Ascending aorta (tissue), 2 donors: ENCODE data around the gene HHAT. TPM values are rescaled to one million over a fixed set of nuclear protein-coding genes. Genes with fewer than 3 reads are reported as not detected.

Experiments used
- DNase-seq, 2 donors: peaks; one replicate each; pipeline ENCODE4 v3.0.0-alpha.2; 2019; ENCODE audit warnings: low spot score in 2 of 2
- H3K27ac ChIP-seq, 2 donors: fragments of 200-600 bp; sonication (generic); one replicate each; pipeline ENCODE4 v1.5.1; 2016 to 2017; ENCODE audit warnings: mild to moderate bottlenecking in 1 of 2
- H3K27me3 ChIP-seq: fragments of 200-600 bp; sonication (generic); one replicate; pipeline ENCODE4 v1.5.1; 2017
- H3K36me3 ChIP-seq, 2 donors: fragments of 200-600 bp; sonication (generic); one replicate each; pipeline ENCODE4 v1.5.1; 2016
- H3K4me1 ChIP-seq, 2 donors: fragments of 200-600 bp; sonication (generic); one replicate each; pipeline ENCODE4 v1.5.1; 2016 to 2017; ENCODE audit warnings: mild to moderate bottlenecking in 1 of 2
- H3K4me3 ChIP-seq, 2 donors: fragments of 200-600 bp; sonication (generic); one replicate each; pipeline ENCODE4 v1.5.1; 2016 to 2017; ENCODE audit warnings: mild to moderate bottlenecking in 1 of 2
- H3K9me3 ChIP-seq, 2 donors: fragments of 200-600 bp; sonication (generic); one replicate each; pipeline ENCODE4 v1.5.1; 2016
- CTCF ChIP-seq, 3 experiments: fragments of 200-600 bp in 2 of 3; fragments of 450-650 bp in 1 of 3; sonication (generic) in 2 of 3; IDR thresholded peaks; one replicate each; pipeline ENCODE4 v1.5.1; 2016 to 2019; ENCODE audit warnings: antibody characterized with exemption in 3 of 3, mild to moderate bottlenecking in 1 of 3, moderate library complexity in 1 of 3
- intact Hi-C: fragments of 100-400 bp; cut with DNase I; formaldehyde crosslinking; loops from one replicate; pipeline ENCODE4 v1.15.1; 2023
- total RNA-seq: library from RNA; depleted of rRNA; stranded (reverse); fragments of >200 nt; gene quantifications from one replicate; pipeline ENCODE4 v1.1.0, GENCODE V29; 2016

Gene HHAT
- total RNA-seq, 1 donor from 2014 or later: 1.2 TPM

GRCh38 chr1:210620867-210621488, 292.3 kb downstream of the HHAT start:
- intact Hi-C loops: no loop called here
- Histone ChIP-seq H3K27me3 (no peaks in the 10 kb centered on the region), H3K4me1 (no peaks in the 10 kb centered on the region), H3K36me3 (no peaks in the 10 kb centered on the region), H3K9me3 (no peaks in the 10 kb centered on the region), H3K27ac (no peak overlapping the region), H3K4me3 (no peak overlapping the region)
- TF ChIP-seq CTCF (IDR thresholded peaks at IDR 0.05): no peak
- no peak for DNase-seq

GRCh38 chr1:210621712-210622111, 293.0 kb downstream of the HHAT start:
- no peaks in the 10 kb centered on the region for H3K36me3 ChIP-seq
- H3K9me3 ChIP-seq: no peaks in the 10 kb centered on the region
- no peaks in the 10 kb centered on the region for H3K27me3 ChIP-seq
- no peak for TF ChIP-seq CTCF (IDR thresholded peaks at IDR 0.05)
- no peak overlapping the region for H3K27ac ChIP-seq
- intact Hi-C loops: no loop called here
- no peak overlapping the region for H3K4me3 ChIP-seq
- no peaks in the 10 kb centered on the region for H3K4me1 ChIP-seq
- no peak for DNase-seq

- no peaks in the 10 kb centered on the region for H3K27me3 ChIP-seq
- no peak for TF ChIP-seq CTCF (IDR thresholded peaks at IDR 0.05)
- no peaks in the 10 kb centered on the region for H3K9me3 ChIP-seq
- no peaks in the 10 kb centered on the region for H3K36me3 ChIP-seq
- DNase-seq: no peak
- H3K4me1 ChIP-seq: no peaks in the 10 kb centered on the region
- no peak overlapping the region for H3K27ac ChIP-seq
- H3K4me3 ChIP-seq: no peak overlapping the region
- intact Hi-C loops: no loop called here
Observed at GRCh38 chr1:210624722-210625121, 296.0 kb downstream of the HHAT start.

GRCh38 chr1:210625715-210626114, 297.0 kb downstream of the HHAT start:
- TF ChIP-seq CTCF (IDR thresholded peaks at IDR 0.05): no peak
- Histone ChIP-seq H3K4me3 (no peak overlapping the region), H3K9me3 (no peaks in the 10 kb centered on the region), H3K27me3 (no peaks in the 10 kb centered on the region), H3K27ac (no peak overlapping the region), H3K36me3 (no peaks in the 10 kb centered on the region), H3K4me1 (no peaks in the 10 kb centered on the region)
- no peak for DNase-seq
- intact Hi-C loops: no loop called here

- Histone ChIP-seq H3K27me3 (no peaks in the 10 kb centered on the region), H3K36me3 (no peaks in the 10 kb centered on the region), H3K27ac (no peak overlapping the region), H3K9me3 (no peaks in the 10 kb centered on the region), H3K4me3 (no peak overlapping the region), H3K4me1 (no peaks in the 10 kb centered on the region)
- intact Hi-C loops: no loop called here
- DNase-seq: no peak
- TF ChIP-seq CTCF (IDR thresholded peaks at IDR 0.05): no peak
Observed at GRCh38 chr1:210626341-210626740, 297.6 kb downstream of the HHAT start.

- no peak for DNase-seq
- no peaks in the 10 kb centered on the region for H3K9me3 ChIP-seq
- no peak for TF ChIP-seq CTCF (IDR thresholded peaks at IDR 0.05)
- no peaks in the 10 kb centered on the region for H3K4me1 ChIP-seq
- no peak overlapping the region for H3K27ac ChIP-seq
- intact Hi-C loops: no loop called here
- no peak overlapping the region for H3K4me3 ChIP-seq
- no peaks in the 10 kb centered on the region for H3K36me3 ChIP-seq
- H3K27me3 ChIP-seq: no peaks in the 10 kb centered on the region
Observed at GRCh38 chr1:210627755-210628154, 299.1 kb downstream of the HHAT start.
